A549 (cell line): ENCODE results near the gene MBD3L4. TPM values are rescaled to one million over a fixed set of nuclear protein-coding genes. Genes with fewer than 3 reads are reported as not detected.

Source experiments
- ATAC-seq, 2 experiments: fragments of 200-7000 bp in 1 of 2; fragments of >200 bp in 1 of 2; cut with Nextera tagmentation in 1 of 2; cut with Tn5 transposase in 1 of 2; 3 replicates each; pipeline versions ENCODE4 v1.8.0 to v1.9.1; 2018 to 2020; ENCODE audit warnings: mild to moderate bottlenecking in 1 of 2, moderate library complexity in 1 of 2
- CTCF ChIA-PET: fragments of 300-600 bp; sonication (Branson Sonifier 250); formaldehyde crosslinking; extraction: SDS; loops from one replicate; lab custom pipeline; 2021; ENCODE audit warnings: antibody characterized with exemption, inconsistent platforms; lab: Yijun Ruan, JAX
- POLR2A ChIA-PET: fragments of 350-600 bp; formaldehyde crosslinking; extraction: SDS; loops from one replicate; lab custom pipeline; 2021; ENCODE audit warnings: antibody characterized with exemption, inconsistent platforms; lab: Yijun Ruan, JAX
- DNase-seq, 2 experiments: peaks; one replicate each; pipeline versions ENCODE4 v3.0.0 to v3.0.0-alpha.2; 2011 to 2016; ENCODE audit warnings: low read depth in 1 of 2, low spot score in 1 of 2
- FAIRE-seq: peaks from 2 replicates; lab custom pipeline; 2011; peaks lifted over from hg19 to GRCh38; lab: Jason Lieb, UNC
- H3K27ac ChIP-seq, 2 experiments: fragments of >200 bp; sonication (Bioruptor Twin); formaldehyde crosslinking; 3 replicates each; pipeline ENCODE4 v1.5.1; 2016 to 2017
- H3K4me1 ChIP-seq: fragments of >200 bp; sonication (Bioruptor Twin); formaldehyde crosslinking; 3 replicates; pipeline ENCODE4 v1.6.1; 2016
- H3K4me2 ChIP-seq: fragments of >200 bp; sonication (Bioruptor Twin); formaldehyde crosslinking; 3 replicates; pipeline ENCODE4 v1.6.1; 2016
- H3K4me3 ChIP-seq: fragments of >200 bp; sonication (Bioruptor Twin); formaldehyde crosslinking; 3 replicates; pipeline ENCODE4 v1.5.1; 2016
- H3K9me3 ChIP-seq: fragments of >200 bp; sonication (Bioruptor Twin); formaldehyde crosslinking; 3 replicates; pipeline ENCODE4 v1.6.1; 2016
- BHLHE40 ChIP-seq: IDR thresholded peaks from 2 replicates; pipeline ENCODE4 v1.6.1; 2012; ENCODE audit warnings: low read depth, low read length, inconsistent platforms
- EHMT2 ChIP-seq: fragments of 200-600 bp; sonication (generic); IDR thresholded peaks from 2 replicates; pipeline ENCODE4 v1.6.1; 2016; ENCODE audit warnings: antibody characterized with exemption, low read depth, mild to moderate bottlenecking, moderate library complexity
- ESRRA ChIP-seq: fragments of 150-350 bp; IDR thresholded peaks from 2 replicates; pipeline ENCODE4 v1.6.1; 2014; ENCODE audit warnings: mild to moderate bottlenecking, low read length, borderline replicate concordance
- FOSL2 ChIP-seq, 2 experiments: fragments of 450-650 bp in 1 of 2; fragments of >200 bp in 1 of 2; sonication (Bioruptor Twin) in 1 of 2; formaldehyde crosslinking; IDR thresholded peaks; 2 replicates each; pipeline versions ENCODE4 v1.5.0 to v1.6.1; 2016 to 2020; ENCODE audit warnings: mild to moderate bottlenecking in 1 of 2, moderate library complexity in 1 of 2
- HOXA7 ChIP-seq: fragments of 250-450 bp; sonication (Bioruptor Pico); IDR thresholded peaks from 2 replicates; pipeline ENCODE4 v1.5.0; 2020; ENCODE audit warnings: mild to moderate bottlenecking, moderate library complexity
- RAD21 ChIP-seq, 2 experiments: fragments of >200 bp in 1 of 2; sonication (Bioruptor Twin) in 1 of 2; formaldehyde crosslinking in 1 of 2; IDR thresholded peaks in 1 of 2; conservative IDR thresholded peaks in 1 of 2; 2 replicates in 1 of 2; 3 replicates in 1 of 2; pipeline ENCODE4 v1.6.1; 2012 to 2018; ENCODE audit warnings: inconsistent platforms in 1 of 2
- TP53 ChIP-seq: fragments of 250-450 bp; sonication (Bioruptor Pico); IDR thresholded peaks from 2 replicates; pipeline ENCODE4 v1.5.0; 2021; ENCODE audit warnings: mild to moderate bottlenecking, moderate library complexity
- ZSCAN20 ChIP-seq: fragments of 250-450 bp; sonication (Bioruptor Pico); IDR thresholded peaks from 2 replicates; pipeline ENCODE4 v1.8.0; 2022; ENCODE audit warnings: mild to moderate bottlenecking, moderate library complexity
- WGBS: methylation state at CpG from one replicate; pipeline ENCODE4 v1.1.6; 2017; ENCODE audit errors: missing lambda C conversion rate; 5-methylcytosine and 5-hydroxymethylcytosine counted together
- polyA plus RNA-seq, 4 experiments: library from polyadenylated mRNA; depleted of rRNA in 3 of 4; stranded (reverse); fragments of >200 nt; fragmentation: RNase III in 1 of 4; extraction: RNeasy Plus Mini Kit Qiagen cat#74134 plus additional on column Dnase treatment in 1 of 4; gene quantifications; 2 replicates in 3 of 4; 3 replicates in 1 of 4; pipeline ENCODE4 v1.2.3, GENCODE V29; 2011 to 2017
- TF ChIP-seq, protein P1 (sequence below): IDR thresholded peaks from 2 replicates; pipeline ENCODE4 v1.6.1; 2012
- TF ChIP-seq, protein P2 (sequence below): fragments of 150-350 bp; IDR thresholded peaks from 2 replicates; pipeline ENCODE4 v1.6.1; 2014; ENCODE audit warnings: low read depth, mild to moderate bottlenecking, low read length
- TF ChIP-seq, protein P3 (sequence below): IDR thresholded peaks from 2 replicates; pipeline ENCODE4 v1.6.1; 2012
- TF ChIP-seq, protein P4 (sequence below): fragments of >200 bp; sonication (Bioruptor Twin); formaldehyde crosslinking; IDR thresholded peaks from 2 replicates; pipeline ENCODE4 v1.6.1; 2016
- TF ChIP-seq, protein P5 (sequence below): IDR thresholded peaks from 2 replicates; pipeline ENCODE4 v1.6.1; 2012; ENCODE audit warnings: low read depth, borderline replicate concordance

MBD3L4 gene
- polyA plus RNA-seq, 2 of the 4 experiments (the other 2 are of a cell fraction): not detected

DNA sequence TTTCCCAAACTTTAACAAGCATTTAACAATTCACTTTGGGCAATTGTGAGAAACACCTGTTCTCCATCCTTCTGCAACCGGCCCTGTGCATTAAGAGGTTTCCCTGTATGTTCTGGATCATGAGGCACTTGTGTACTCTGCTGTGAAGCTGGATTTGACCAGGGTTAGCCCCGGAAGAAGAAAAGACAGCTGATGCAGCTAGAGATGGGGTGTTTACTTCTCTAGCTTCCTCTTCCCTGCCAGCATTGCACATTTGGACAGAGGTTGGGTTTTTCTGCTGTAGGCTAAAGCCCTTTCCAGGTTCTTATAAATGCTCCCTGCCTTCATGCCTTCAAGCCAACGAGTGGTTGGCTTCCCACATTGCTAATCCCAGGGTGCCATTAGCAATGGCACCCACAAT, 39.6 kb downstream of the MBD3L4 start:
- H3K4me3 ChIP-seq: no peak overlapping the region
- H3K4me1 ChIP-seq: no peaks in the 10 kb centered on the region
- ATAC-seq (no peak), DNase-seq (no peak), FAIRE-seq (no peak)
- ChIA-PET CTCF (interaction anchor here (0.6 kb wide), 1 partner anchor 462 kb away, joined by 3 read pairs; no protein-coding TSS in a partner anchor), POLR2A (no interaction called here)
- no peaks in the 10 kb centered on the region for H3K9me3 ChIP-seq
- no peak overlapping the region for H3K4me2 ChIP-seq
- WGBS: 21% methylated on average over 3 of the region's 3 CpGs
- TF ChIP-seq HOXA7 (CRISPR knock-in tag) (no peak), EHMT2 (no peak), RAD21 (conservative IDR thresholded peaks at IDR 0.05 in 1 of 2, IDR thresholded peaks at IDR 0.05 in 1 of 2) (no peak), TP53 (CRISPR knock-in tag) (no peak)
- TF ChIP-seq, protein P1, sequence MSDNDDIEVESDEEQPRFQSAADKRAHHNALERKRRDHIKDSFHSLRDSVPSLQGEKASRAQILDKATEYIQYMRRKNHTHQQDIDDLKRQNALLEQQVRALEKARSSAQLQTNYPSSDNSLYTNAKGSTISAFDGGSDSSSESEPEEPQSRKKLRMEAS: no peak
- TF ChIP-seq, protein P2, sequence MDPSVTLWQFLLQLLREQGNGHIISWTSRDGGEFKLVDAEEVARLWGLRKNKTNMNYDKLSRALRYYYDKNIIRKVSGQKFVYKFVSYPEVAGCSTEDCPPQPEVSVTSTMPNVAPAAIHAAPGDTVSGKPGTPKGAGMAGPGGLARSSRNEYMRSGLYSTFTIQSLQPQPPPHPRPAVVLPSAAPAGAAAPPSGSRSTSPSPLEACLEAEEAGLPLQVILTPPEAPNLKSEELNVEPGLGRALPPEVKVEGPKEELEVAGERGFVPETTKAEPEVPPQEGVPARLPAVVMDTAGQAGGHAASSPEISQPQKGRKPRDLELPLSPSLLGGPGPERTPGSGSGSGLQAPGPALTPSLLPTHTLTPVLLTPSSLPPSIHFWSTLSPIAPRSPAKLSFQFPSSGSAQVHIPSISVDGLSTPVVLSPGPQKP: no peak
- TF ChIP-seq, protein P3, sequence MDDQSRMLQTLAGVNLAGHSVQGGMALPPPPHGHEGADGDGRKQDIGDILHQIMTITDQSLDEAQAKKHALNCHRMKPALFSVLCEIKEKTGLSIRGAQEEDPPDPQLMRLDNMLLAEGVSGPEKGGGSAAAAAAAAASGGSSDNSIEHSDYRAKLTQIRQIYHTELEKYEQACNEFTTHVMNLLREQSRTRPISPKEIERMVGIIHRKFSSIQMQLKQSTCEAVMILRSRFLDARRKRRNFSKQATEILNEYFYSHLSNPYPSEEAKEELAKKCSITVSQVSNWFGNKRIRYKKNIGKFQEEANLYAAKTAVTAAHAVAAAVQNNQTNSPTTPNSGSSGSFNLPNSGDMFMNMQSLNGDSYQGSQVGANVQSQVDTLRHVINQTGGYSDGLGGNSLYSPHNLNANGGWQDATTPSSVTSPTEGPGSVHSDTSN: no peak
- TF ChIP-seq, protein P4, sequence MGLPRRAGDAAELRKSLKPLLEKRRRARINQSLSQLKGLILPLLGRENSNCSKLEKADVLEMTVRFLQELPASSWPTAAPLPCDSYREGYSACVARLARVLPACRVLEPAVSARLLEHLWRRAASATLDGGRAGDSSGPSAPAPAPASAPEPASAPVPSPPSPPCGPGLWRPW: no peak
- H3K27ac ChIP-seq: no peak overlapping the region

DNA sequence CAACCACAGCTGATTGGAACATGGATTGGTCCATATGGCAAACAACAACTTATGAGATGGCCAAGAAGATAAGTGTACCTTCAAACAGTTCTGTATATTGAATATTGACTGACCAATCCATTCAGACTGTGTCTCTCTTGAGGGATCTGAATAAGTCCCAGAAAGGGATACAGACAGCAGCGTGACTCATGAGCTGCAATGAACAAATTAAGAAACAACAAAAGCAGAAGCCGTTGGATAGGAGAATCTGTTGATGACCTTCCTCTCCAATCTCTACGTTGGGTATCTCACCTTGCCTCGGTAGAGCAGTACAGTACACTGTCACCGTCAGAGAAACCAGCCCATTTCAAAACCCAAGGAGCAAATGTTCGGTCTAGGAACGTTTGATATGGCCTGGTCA, 40.0 kb downstream of the MBD3L4 start:
- H3K27ac ChIP-seq: no peak overlapping the region
- H3K9me3 ChIP-seq: no peaks in the 10 kb centered on the region
- FAIRE-seq (no peak), ATAC-seq (no peak), DNase-seq (no peak)
- no peak for TF ChIP-seq ZSCAN20
- TF ChIP-seq, protein P5, sequence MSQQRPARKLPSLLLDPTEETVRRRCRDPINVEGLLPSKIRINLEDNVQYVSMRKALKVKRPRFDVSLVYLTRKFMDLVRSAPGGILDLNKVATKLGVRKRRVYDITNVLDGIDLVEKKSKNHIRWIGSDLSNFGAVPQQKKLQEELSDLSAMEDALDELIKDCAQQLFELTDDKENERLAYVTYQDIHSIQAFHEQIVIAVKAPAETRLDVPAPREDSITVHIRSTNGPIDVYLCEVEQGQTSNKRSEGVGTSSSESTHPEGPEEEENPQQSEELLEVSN: no peak
- no peak overlapping the region for H3K4me3 ChIP-seq
- H3K4me1 ChIP-seq: no peaks in the 10 kb centered on the region
- 4% methylated on average over 7 of the region's 7 CpGs for WGBS
- H3K4me2 ChIP-seq: no peak overlapping the region
- ChIA-PET CTCF (no interaction called here), POLR2A (no interaction called here)

DNA sequence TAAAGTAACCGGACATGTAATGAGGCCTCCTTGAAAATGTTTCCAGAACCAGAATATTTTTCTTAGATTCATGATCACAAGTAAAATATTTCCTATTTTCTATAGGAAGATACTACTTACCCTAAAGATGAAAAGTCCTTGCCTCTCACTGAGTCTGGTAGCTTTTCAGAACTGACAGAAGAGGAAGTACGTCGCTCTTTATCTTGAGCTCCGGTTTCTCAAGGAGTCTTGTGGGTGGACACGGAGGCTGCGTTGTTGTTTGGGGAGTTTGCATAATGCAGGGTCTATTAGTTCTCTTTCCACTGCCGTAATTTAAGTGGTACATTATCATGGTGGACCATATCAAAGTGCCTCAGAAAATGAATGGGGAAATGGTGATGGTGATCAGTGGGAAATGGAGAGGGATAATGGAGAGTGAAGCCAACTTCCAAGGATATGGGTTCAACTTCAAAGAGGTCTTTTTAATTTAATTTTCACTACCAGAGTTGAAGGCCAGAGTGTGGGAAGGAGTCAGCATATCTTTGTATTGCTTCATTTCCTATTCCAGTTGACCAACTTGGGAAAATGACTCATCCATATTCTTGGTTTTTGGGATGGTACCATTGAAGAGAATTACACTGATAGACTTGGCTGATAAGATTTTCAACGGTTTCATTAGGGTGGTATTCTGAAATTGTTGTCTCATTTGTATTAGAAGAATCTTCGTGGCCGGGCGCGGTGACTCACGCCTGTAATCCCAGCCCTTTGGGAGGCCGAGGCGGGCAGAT, 42.1 kb downstream of the MBD3L4 start:
- ATAC-seq: no peak
- FAIRE-seq: no peak
- no peak for TF ChIP-seq BHLHE40
- TF ChIP-seq FOSL2 (IDR thresholded peaks at IDR 0.05): no peak
- TF ChIP-seq FOSL2 (CRISPR knock-in tag; IDR thresholded peaks at IDR 0.05): 0 out of 2 replicates have a peak, but pooled peaks have one; percentile 16
- TF ChIP-seq, protein P2: no peak
- TF ChIP-seq, protein P3: no peak
- no peak for TF ChIP-seq ESRRA
- Histone ChIP-seq H3K4me3 (no peak overlapping the region), H3K9me3 (no peaks in the 10 kb centered on the region), H3K4me2 (no peak overlapping the region), H3K27ac (no peak overlapping the region), H3K4me1 (no peaks in the 10 kb centered on the region)
- POLR2A ChIA-PET: no interaction called here
- CTCF ChIA-PET: interaction anchor here (0.6 kb wide), 1 partner anchor 654 kb away, joined by 3 read pairs; no protein-coding TSS in a partner anchor
- WGBS: 65% methylated on average over 15 of the region's 15 CpGs
- no peak for DNase-seq
